Mucosa of rectum (tissue), 2 donors: ENCODE results near the gene MYOCOS.

ENCODE experiments used
- H3K27ac ChIP-seq, 2 donors: one replicate each; pipeline ENCODE4 v1.7.0; 2013; ENCODE audit warnings: inconsistent platforms in 2 of 2, low read depth in 2 of 2, low read length in 2 of 2
- H3K27me3 ChIP-seq, 2 donors: one replicate each; pipeline ENCODE4 v1.7.0; 2013; ENCODE audit warnings: low read length in 2 of 2; ENCODE audit not compliant: control insufficient read depth in 2 of 2, insufficient read depth in 2 of 2
- H3K36me3 ChIP-seq, 2 donors: one replicate each; pipeline ENCODE4 v1.7.0; 2013; ENCODE audit warnings: low read length in 2 of 2; ENCODE audit not compliant: control insufficient read depth in 2 of 2, insufficient read depth in 2 of 2
- H3K4me1 ChIP-seq, 2 donors: one replicate each; pipeline ENCODE4 v1.7.0; 2013; ENCODE audit warnings: low read length in 2 of 2, mild to moderate bottlenecking in 1 of 2; ENCODE audit not compliant: control insufficient read depth in 2 of 2, insufficient read depth in 2 of 2
- H3K4me3 ChIP-seq, 2 donors: one replicate each; pipeline ENCODE4 v1.7.0; 2013; ENCODE audit warnings: low read length in 2 of 2
- H3K9ac ChIP-seq, 2 donors: one replicate each; pipeline ENCODE4 v1.7.0; 2013; ENCODE audit warnings: low read length in 2 of 2, low read depth in 1 of 2, mild to moderate bottlenecking in 1 of 2
- H3K9me3 ChIP-seq, 2 donors: one replicate each; pipeline ENCODE4 v1.7.0; 2013; ENCODE audit warnings: low read length in 2 of 2; ENCODE audit not compliant: control insufficient read depth in 2 of 2
- donor health status: healthy.
- donor health status: Normal muscosa, but diverticular disease.

MYOCOS gene

GRCh38 chr1:171622152-171622462 is at the start of gene MYOCOS:
MYOCOS (plus strand) TSS chr1:171622243; CDS start chr1:171623884, 1,641 bp downstream.
- Histone ChIP-seq H3K27me3 (no peaks in the 10 kb centered on the region), H3K36me3 (no peaks in the 10 kb centered on the region), H3K4me1 (no peaks in the 10 kb centered on the region), H3K27ac (no peak within 1 kb of the TSS), H3K4me3 (no peak within 1 kb of the TSS), H3K9ac (no peak within 1 kb of the TSS), H3K9me3 (no peaks in the 10 kb centered on the region)

GRCh38 chr1:171576144-171576543 is 45.9 kb upstream of the MYOCOS start:
- Histone ChIP-seq H3K36me3 (peaks cover 62 to 63% of the 10 kb centered on the region in 2 donors), H3K4me3 (no peak overlapping the region), H3K9ac (no peak overlapping the region), H3K27me3 (no peaks in the 10 kb centered on the region), H3K4me1 (no peaks in the 10 kb centered on the region), H3K27ac (no peak overlapping the region), H3K9me3 (no peaks in the 10 kb centered on the region)

- Histone ChIP-seq H3K27me3 (no peaks in the 10 kb centered on the region), H3K4me3 (no peak overlapping the region), H3K4me1 (no peaks in the 10 kb centered on the region), H3K27ac (no peak overlapping the region), H3K36me3 (peaks cover 73 to 76% of the 10 kb centered on the region in 2 donors), H3K9me3 (no peaks in the 10 kb centered on the region), H3K9ac (no peak overlapping the region)
Measured at GRCh38 chr1:171581226-171581625, 40.8 kb upstream of the MYOCOS start.

- Histone ChIP-seq H3K9ac (no peak overlapping the region), H3K27ac (no peak overlapping the region), H3K36me3 (peaks cover 71 to 75% of the 10 kb centered on the region in 2 donors)
Measured at GRCh38 chr1:171581766-171582165, 40.3 kb upstream of the MYOCOS start.

DNA sequence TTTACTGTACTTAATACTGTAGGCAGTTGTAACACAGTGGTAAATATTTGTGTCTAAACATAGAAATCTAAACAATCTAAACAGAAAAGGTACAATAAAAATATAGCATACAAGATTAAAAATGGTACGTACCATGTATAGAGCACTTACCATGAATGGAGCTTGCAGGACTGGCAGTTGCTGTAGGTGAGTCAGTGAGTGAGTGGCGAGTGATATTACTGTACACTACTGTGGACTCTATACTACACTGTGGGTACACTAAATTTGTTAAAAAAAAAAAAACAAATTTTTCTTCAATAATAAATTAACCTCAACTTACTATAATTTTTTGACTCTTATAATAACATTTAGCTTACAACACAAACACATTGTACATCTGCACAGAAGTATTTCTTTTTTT is 39.5 kb upstream of the MYOCOS start:
- H3K4me3 ChIP-seq, result no peak overlapping the region
- H3K4me1 ChIP-seq, result no peaks in the 10 kb centered on the region
- H3K9ac ChIP-seq, result no peak overlapping the region
- H3K9me3 ChIP-seq, result no peaks in the 10 kb centered on the region
- H3K36me3 ChIP-seq, result peaks cover 72 to 77% of the 10 kb centered on the region in 2 donors
- H3K27ac ChIP-seq, result no peak overlapping the region
- no peaks in the 10 kb centered on the region for H3K27me3 ChIP-seq

More at GRCh38 chr1:171581766-171582165, 40.3 kb upstream of the MYOCOS start:
- Histone ChIP-seq H3K27me3 (no peaks in the 10 kb centered on the region), H3K4me3 (no peak overlapping the region), H3K4me1 (no peaks in the 10 kb centered on the region), H3K9me3 (no peaks in the 10 kb centered on the region)

- H3K27ac ChIP-seq, result no peak overlapping the region
- H3K36me3 ChIP-seq, result peaks cover 72 to 76% of the 10 kb centered on the region in 2 donors
Measured at GRCh38 chr1:171583591-171584201, 38.3 kb upstream of the MYOCOS start.

GRCh38 chr1:171585715-171586114 is 36.3 kb upstream of the MYOCOS start:
- peaks cover 72 to 76% of the 10 kb centered on the region in 2 donors for H3K36me3 ChIP-seq
- H3K27me3 ChIP-seq, result no peaks in the 10 kb centered on the region
- H3K9me3 ChIP-seq, result no peaks in the 10 kb centered on the region
- H3K9ac ChIP-seq, result no peak overlapping the region
- H3K27ac ChIP-seq, result no peak overlapping the region
- H3K4me3 ChIP-seq, result no peak overlapping the region
- no peaks in the 10 kb centered on the region for H3K4me1 ChIP-seq

More at GRCh38 chr1:171583591-171584201, 38.3 kb upstream of the MYOCOS start:
- Histone ChIP-seq H3K9ac (no peak overlapping the region), H3K4me1 (no peaks in the 10 kb centered on the region), H3K9me3 (no peaks in the 10 kb centered on the region), H3K4me3 (no peak overlapping the region), H3K27me3 (no peaks in the 10 kb centered on the region)

GRCh38 chr1:171588230-171588629 is 33.8 kb upstream of the MYOCOS start:
- Histone ChIP-seq H3K27ac (no peak overlapping the region), H3K4me3 (no peak overlapping the region), H3K9ac (no peak overlapping the region), H3K36me3 (peaks cover 75 to 76% of the 10 kb centered on the region in 2 donors), H3K27me3 (no peaks in the 10 kb centered on the region), H3K4me1 (no peaks in the 10 kb centered on the region), H3K9me3 (no peaks in the 10 kb centered on the region)

- Histone ChIP-seq H3K4me3 (no peak overlapping the region), H3K27me3 (no peaks in the 10 kb centered on the region), H3K27ac (no peak overlapping the region), H3K4me1 (no peaks in the 10 kb centered on the region), H3K9ac (no peak overlapping the region), H3K9me3 (no peaks in the 10 kb centered on the region), H3K36me3 (peaks cover 57 to 59% of the 10 kb centered on the region in 2 donors)
Measured at GRCh38 chr1:171590022-171590421, 32.0 kb upstream of the MYOCOS start.

DNA sequence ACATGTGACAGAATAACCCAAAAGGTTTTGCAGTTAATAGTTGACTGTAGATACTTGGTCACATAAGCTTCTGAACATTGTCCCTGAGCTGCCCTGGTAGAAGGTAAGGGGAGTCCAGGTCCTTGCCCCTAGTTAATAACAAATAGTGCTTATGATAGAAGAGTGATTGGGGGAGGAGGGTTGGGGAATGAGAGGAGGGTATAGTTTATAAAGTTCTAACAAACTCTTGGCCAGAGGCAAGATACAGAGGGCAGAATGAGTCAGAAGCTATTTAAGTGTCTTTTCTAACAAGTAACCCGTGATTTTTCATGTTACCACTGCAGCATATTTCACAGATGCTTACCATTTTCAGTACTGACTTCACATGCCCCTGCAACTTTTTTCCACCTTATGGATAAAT is 26.7 kb upstream of the MYOCOS start:
- Histone ChIP-seq H3K27ac (no peak overlapping the region), H3K27me3 (no peaks in the 10 kb centered on the region), H3K9ac (no peak overlapping the region), H3K4me1 (no peaks in the 10 kb centered on the region), H3K9me3 (no peaks in the 10 kb centered on the region), H3K4me3 (no peak overlapping the region), H3K36me3 (peaks cover 19 to 20% of the 10 kb centered on the region in 2 donors)
